Activated CD4-positive, alpha-beta memory T cell treated with anti-CD3 and anti-CD28 coated beads for 36 hours (primary cell): Measurements from ENCODE around the gene ARMH4. TPM values are rescaled to one million over a fixed set of nuclear protein-coding genes. Genes with fewer than 3 reads are reported as not detected.

Source experiments
- CTCF ChIA-PET: fragments of 350-600 bp; sonication (Branson Sonifier 250); formaldehyde crosslinking; loops from one replicate; lab custom pipeline; 2021; ENCODE audit warnings: antibody characterized with exemption, inconsistent platforms; lab: Charles Lee
- POLR2A ChIA-PET: fragments of 350-600 bp; sonication (Branson Sonifier 250); formaldehyde crosslinking; loops from one replicate; lab custom pipeline; 2021; ENCODE audit warnings: antibody characterized with exemption; lab: Charles Lee
- DNase-seq: peaks from one replicate; pipeline ENCODE4 v3.0.0-alpha.2; 2020
- H3K27ac Mint-ChIP-seq: one replicate; pipeline ENCODE4 v1.8.0; 2021; ENCODE audit warnings: mixed read lengths
- H3K27me3 Mint-ChIP-seq: one replicate; pipeline ENCODE4 v1.8.0; 2021; ENCODE audit warnings: mixed read lengths
- H3K36me3 Mint-ChIP-seq: one replicate; pipeline ENCODE4 v1.8.0; 2021; ENCODE audit warnings: mixed read lengths
- H3K4me1 Mint-ChIP-seq: one replicate; pipeline ENCODE4 v1.8.0; 2021; ENCODE audit warnings: low read depth, mixed read lengths
- H3K4me3 Mint-ChIP-seq: one replicate; pipeline ENCODE4 v1.8.0; 2021; ENCODE audit warnings: mild to moderate bottlenecking, mixed read lengths
- H3K9me3 Mint-ChIP-seq: one replicate; pipeline ENCODE4 v1.8.0; 2021; ENCODE audit warnings: mixed read lengths
- intact Hi-C: fragments of 100-400 bp; cut with micrococcal nuclease; formaldehyde crosslinking; loops from one replicate; pipeline ENCODE4 v1.15.1; 2023
- total RNA-seq, 2 experiments: library from RNA; stranded (reverse); gene quantifications; one replicate each; pipeline ENCODE4 v1.2.3, GENCODE V29; 2021

Gene ARMH4
- total RNA-seq, 2 experiments from 2014 or later: 0.29 TPM; not detected in 1

DNA sequence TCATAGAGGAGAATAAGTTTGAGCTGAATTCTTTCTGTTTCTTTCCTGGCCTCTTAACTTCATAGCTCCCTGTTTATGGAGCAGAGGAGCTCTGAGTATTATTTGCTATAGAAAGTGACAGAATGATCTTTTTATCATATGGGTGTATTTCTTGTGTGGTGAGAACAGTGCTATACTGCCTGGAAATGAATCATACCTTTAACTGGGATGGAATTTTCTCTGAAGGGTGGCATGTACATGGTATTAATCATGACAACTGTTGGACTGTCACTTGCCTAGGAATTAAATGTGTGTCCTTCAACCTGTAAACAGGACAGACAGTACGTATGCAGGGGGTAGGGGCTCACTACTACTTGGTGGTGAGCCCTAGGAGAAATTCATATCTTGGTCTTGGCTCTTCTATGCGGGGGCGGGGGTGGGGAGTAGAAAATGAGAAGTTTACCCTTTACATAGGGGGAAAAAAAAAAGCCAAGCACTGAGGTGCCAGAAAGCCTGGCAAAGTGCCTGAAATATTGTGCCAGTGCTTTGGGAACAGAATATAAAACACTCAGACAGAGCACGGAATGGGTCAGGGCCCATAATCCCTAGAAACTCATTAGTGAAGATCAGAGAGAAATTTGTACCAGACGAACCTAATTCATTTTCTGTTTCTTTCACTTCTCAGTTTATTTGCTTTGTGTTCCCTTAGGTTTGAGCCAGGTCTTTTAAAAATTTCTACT is 33.8 kb downstream of the ARMH4 start:
- ChIA-PET CTCF (no interaction called here), POLR2A (no interaction called here)
- H3K4me1 Mint-ChIP-seq: no peaks in the 10 kb centered on the region
- peaks cover 1% of the 10 kb centered on the region for H3K9me3 Mint-ChIP-seq
- H3K4me3 Mint-ChIP-seq: no peak overlapping the region
- no peak for DNase-seq
- no peaks in the 10 kb centered on the region for H3K36me3 Mint-ChIP-seq
- intact Hi-C loops: no loop called here
- no peak overlapping the region for H3K27ac Mint-ChIP-seq
- peaks cover 8% of the 10 kb centered on the region for H3K27me3 Mint-ChIP-seq

DNA sequence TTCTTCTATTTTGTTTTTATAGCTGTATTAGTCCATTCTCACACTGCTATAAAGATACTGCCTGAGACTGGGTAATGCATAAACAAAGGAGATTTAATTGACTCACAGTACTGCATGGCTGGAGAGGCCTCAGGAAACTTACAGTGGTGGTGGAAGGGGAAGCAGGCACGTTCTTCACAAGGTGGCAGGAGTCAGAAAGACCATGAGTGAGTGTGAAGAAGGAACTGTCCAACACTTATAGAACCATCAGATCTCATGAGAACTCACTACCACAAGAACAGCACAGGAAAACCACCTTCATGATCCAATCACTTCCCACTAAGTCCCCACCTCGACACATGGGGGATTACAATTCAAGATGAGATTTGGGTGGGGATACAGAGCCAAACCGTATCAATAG is 42.3 kb downstream of the ARMH4 start:
- no peaks in the 10 kb centered on the region for H3K36me3 Mint-ChIP-seq

DNA sequence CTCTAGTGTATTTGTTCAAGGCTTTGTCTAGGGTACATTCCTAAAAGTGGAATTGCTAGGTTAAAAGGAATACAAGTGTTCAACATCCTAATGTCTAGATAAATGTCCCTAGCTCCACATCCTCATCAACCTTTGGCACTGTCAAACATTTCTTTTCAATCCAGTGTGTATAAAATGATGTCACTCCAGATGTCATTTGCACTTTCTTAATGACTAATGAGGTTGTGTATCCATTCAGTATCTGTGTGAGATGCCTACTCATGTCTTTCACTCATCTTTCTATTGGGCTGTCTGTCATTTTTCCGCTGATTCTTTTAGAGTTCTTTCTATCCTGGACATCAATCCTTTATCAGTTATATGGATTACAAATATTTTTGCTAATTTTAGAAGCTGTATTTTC is 43.3 kb downstream of the ARMH4 start:
- H3K27ac Mint-ChIP-seq: no peak overlapping the region
- CTCF ChIA-PET: interaction anchor here (0.6 to 5.0 kb wide), 7 partner anchors 21 to 288 kb away, joined by 3 to 51 read pairs (median 5); partner anchors contain the start of genes ARMH4 and TOMM20L
- H3K9me3 Mint-ChIP-seq: no peaks in the 10 kb centered on the region
- H3K36me3 Mint-ChIP-seq: no peaks in the 10 kb centered on the region
- DNase-seq: no peak
- H3K4me1 Mint-ChIP-seq: peaks cover 6% of the 10 kb centered on the region
- intact Hi-C loops: loop anchor here (1.0 to 5.0 kb wide), 7 partner anchors 44 to 322 kb away; partner anchors contain the start of genes ARMH4, PSMA3 and TOMM20L
- no peak overlapping the region for H3K4me3 Mint-ChIP-seq
- POLR2A ChIA-PET: no interaction called here
- peaks cover 9% of the 10 kb centered on the region for H3K27me3 Mint-ChIP-seq

More for the DNA sequence above, 42.3 kb downstream of the ARMH4 start:
- Mint-ChIP-seq H3K27ac (no peak overlapping the region), H3K27me3 (peaks cover 9% of the 10 kb centered on the region), H3K4me3 (no peak overlapping the region), H3K4me1 (peaks cover 6% of the 10 kb centered on the region), H3K9me3 (no peaks in the 10 kb centered on the region)
- POLR2A ChIA-PET: no interaction called here
- no peak for DNase-seq
- intact Hi-C loops: loop anchor here (2.0 to 5.0 kb wide), 3 partner anchors 43 to 253 kb away; partner anchors contain the start of genes ARMH4 and PSMA3
- CTCF ChIA-PET: interaction anchor here (1.1 to 5.0 kb wide), 3 partner anchors 20 to 57 kb away, joined by 4 to 51 read pairs (median 5); no protein-coding TSS in a partner anchor

DNA sequence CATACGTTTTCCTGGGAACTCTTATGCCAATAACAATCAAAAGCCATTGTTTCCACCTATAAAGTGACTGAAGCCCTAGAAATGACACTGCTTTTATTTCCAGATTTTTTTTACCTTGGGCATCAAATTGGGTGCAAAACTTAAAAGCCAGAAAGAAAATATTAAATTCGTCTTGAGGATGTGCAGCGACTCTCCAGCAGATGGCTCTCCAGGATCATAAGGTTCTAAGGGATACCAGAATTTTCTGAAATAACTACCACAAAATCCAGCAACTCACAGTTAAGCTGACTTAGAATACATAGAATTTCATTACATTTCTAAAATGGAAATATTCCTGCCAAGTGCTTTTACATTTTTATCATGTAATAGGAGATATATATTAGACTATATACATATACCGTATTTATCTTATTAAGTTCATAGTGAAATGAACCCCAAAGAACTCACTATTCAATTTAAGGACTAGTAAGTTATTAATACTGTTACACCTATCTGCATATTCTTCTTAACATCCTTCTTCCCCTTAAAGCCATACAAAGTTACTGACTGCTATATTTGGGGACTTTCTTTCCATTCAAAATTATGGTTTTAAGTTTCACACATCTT is 44.0 kb downstream of the ARMH4 start:
- no peak overlapping the region for H3K4me3 Mint-ChIP-seq
- H3K4me1 Mint-ChIP-seq: peaks cover 6% of the 10 kb centered on the region
- H3K9me3 Mint-ChIP-seq: no peaks in the 10 kb centered on the region
- CTCF ChIA-PET: interaction anchor here (0.6 to 5.0 kb wide), 5 partner anchors 44 to 288 kb away, joined by 3 to 51 read pairs (median 5); partner anchors contain the start of genes ARID4A, ARMH4 and TOMM20L
- no peaks in the 10 kb centered on the region for H3K36me3 Mint-ChIP-seq
- POLR2A ChIA-PET: no interaction called here
- intact Hi-C loops: loop anchor here (1.0 to 5.0 kb wide), 7 partner anchors 44 to 322 kb away; partner anchors contain the start of genes ARMH4, PSMA3 and TOMM20L
- H3K27me3 Mint-ChIP-seq: peaks cover 9% of the 10 kb centered on the region
- no peak overlapping the region for H3K27ac Mint-ChIP-seq
- peak; percentile 49 for DNase-seq

DNA sequence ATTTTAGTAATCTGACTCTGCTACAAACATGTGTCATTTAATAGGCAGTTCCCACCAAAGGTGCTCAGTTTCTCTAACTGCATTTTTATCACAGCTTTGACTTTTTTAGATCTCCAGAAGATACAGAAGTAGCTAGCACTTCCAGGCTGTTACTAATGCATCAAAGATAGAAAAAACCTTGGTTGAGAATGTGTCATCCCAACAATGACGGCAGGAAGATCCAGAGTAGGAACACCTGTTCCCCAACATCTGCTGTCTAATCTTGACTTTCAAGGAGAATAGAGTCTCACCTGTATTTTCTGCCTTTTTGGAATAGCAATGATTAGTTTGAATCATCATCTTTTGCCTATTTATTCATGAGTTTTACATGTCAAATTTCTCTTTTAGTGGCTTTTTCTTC is 45.0 kb downstream of the ARMH4 start:
- Mint-ChIP-seq H3K9me3 (no peaks in the 10 kb centered on the region), H3K27me3 (peaks cover 9% of the 10 kb centered on the region), H3K27ac (no peak overlapping the region), H3K36me3 (no peaks in the 10 kb centered on the region), H3K4me3 (no peak overlapping the region), H3K4me1 (peaks cover 6% of the 10 kb centered on the region)
- POLR2A ChIA-PET: no interaction called here
- intact Hi-C loops: loop anchor here (5.0 kb wide), 1 partner anchor 45 kb away; the partner anchor contains the start of gene ARMH4
- CTCF ChIA-PET: interaction anchor here (0.5 to 5.0 kb wide), 7 partner anchors 60 to 307 kb away, joined by 3 to 51 read pairs (median 3); partner anchors contain the start of gene TOMM20L
- DNase-seq: no peak

DNA sequence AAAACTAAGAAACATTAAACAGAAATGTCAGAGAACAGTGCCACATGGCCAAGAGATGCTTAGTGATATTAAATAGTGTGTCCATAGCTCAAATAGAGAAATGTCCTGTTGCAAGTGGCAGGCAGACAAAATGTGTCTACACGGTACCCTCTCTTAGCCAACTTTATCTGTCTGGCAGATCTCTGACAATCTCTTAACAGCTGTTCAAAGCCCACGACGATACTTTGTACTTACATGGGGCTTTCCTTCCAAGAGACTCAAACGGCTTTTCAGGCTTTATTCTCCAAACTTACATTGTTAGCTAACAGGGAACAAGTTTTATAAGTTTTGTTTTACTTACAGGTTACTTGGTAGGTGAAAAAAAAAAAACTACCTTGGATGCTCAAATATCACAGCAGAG is 45.6 kb downstream of the ARMH4 start:
- Mint-ChIP-seq H3K27me3 (peaks cover 9% of the 10 kb centered on the region), H3K4me1 (peaks cover 6% of the 10 kb centered on the region), H3K4me3 (no peak overlapping the region), H3K9me3 (no peaks in the 10 kb centered on the region), H3K27ac (no peak overlapping the region), H3K36me3 (no peaks in the 10 kb centered on the region)
- no peak for DNase-seq
- POLR2A ChIA-PET: no interaction called here
- intact Hi-C loops: loop anchor here (5.0 kb wide), 1 partner anchor 46 kb away; the partner anchor contains the start of gene ARMH4
- CTCF ChIA-PET: interaction anchor here (0.5 to 5.0 kb wide), 6 partner anchors 60 to 308 kb away, joined by 3 to 51 read pairs (median 3); partner anchors contain the start of gene TOMM20L

DNA sequence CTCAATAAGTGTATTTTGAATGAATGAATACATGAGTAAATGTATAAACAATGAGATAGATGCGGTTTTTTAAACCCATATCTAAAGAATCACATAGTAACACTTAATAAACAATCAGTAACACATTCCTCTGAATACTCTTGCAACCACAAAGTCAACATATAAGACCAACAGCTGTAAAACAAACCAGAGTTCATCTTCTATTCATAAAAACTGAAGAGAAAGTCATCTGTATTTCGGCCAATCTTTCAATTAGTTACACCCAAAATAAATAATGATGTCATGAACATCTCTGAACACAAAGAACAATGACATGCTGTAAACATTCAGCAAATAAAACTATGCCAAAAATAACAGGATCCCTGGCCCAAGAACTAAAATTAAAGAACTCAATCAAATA is 47.2 kb downstream of the ARMH4 start:
- Mint-ChIP-seq H3K27me3 (peaks cover 9% of the 10 kb centered on the region), H3K9me3 (no peaks in the 10 kb centered on the region), H3K4me1 (peaks cover 6% of the 10 kb centered on the region), H3K4me3 (no peak overlapping the region), H3K27ac (no peak overlapping the region), H3K36me3 (no peaks in the 10 kb centered on the region)
- ChIA-PET POLR2A (no interaction called here), CTCF (no interaction called here)
- no peak for DNase-seq
- intact Hi-C loops: loop anchor here (5.0 kb wide), 1 partner anchor 47 kb away; the partner anchor contains the start of gene ARMH4

DNA sequence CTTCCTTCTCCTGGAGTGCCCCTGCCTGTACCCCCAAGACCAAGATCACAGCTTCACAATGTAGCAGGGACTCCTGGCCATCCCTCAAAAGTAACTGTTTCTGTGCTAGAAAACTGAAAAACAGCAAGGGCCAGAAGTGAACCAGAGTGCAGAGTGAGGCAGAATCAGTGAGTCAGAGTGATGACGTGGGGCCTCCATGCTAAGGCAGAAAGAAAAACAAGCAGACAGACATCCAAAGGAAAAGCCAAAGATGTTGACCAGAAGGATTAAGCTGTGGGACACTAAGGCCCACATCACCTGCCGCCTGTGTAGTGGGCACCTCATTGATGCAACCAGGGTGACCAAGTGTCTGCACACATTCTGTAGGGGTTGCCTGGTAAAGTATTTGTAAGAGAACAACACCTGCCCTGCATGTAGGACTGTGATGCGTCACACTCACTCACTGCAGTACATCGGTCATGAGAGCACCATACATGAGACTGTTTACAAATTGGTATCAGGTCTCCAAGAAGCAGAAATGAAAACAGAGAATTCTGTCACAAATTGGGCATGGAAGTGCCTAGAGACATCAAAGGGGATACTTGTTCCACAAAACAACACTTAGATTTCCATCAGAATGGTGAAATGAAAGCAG is 51.2 kb downstream of the ARMH4 start:
- Mint-ChIP-seq H3K9me3 (no peaks in the 10 kb centered on the region), H3K27me3 (peaks cover 6% of the 10 kb centered on the region), H3K36me3 (no peaks in the 10 kb centered on the region), H3K4me3 (no peak overlapping the region), H3K27ac (no peak overlapping the region), H3K4me1 (no peaks in the 10 kb centered on the region)
- DNase-seq: no peak
- intact Hi-C loops: no loop called here
- ChIA-PET POLR2A (no interaction called here), CTCF (no interaction called here)

DNA sequence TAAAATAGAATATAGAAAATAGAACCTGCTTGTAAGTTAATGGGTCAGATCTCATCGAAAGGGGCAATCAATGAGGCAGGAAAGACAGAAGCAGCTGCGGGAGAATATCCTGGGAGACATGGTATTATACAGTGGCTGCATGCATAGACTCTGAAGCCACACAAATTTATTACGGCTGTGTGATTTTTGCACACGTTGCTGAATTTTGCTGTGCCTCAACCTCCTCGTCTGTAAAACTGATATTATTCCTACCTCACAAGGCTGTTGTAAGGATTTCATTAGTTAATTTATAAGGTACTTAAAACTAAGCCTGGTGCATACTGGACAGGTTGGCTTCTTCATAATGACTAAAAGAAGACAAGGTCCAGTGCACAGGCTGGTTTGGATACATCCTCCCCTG is 52.3 kb downstream of the ARMH4 start:
- Mint-ChIP-seq H3K4me1 (no peaks in the 10 kb centered on the region), H3K36me3 (no peaks in the 10 kb centered on the region), H3K4me3 (no peak overlapping the region), H3K27ac (no peak overlapping the region), H3K9me3 (no peaks in the 10 kb centered on the region), H3K27me3 (peaks cover under 1% of the 10 kb centered on the region)
- intact Hi-C loops: no loop called here
- CTCF ChIA-PET: no interaction called here
- POLR2A ChIA-PET: no interaction called here
- no peak for DNase-seq

DNA sequence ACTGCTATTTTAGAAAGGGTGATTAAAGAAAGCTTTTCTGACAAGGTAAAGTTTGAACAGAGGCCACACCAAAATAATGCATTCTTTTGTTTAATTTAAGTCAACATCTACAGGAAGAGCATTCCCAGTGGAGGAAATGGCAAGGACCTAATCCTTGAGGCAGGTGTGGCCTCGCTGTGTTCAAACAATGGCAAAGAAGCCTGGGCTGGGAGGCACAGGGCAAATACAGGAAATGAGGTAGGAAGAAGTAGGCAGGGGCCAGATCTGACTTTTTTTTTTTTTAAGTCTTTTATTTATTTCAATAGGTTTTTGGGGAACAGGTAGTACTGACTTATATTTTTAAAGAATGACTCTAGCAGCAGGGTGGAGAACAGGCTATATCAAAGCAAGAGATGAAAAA is 53.5 kb downstream of the ARMH4 start:
- ChIA-PET POLR2A (no interaction called here), CTCF (no interaction called here)
- intact Hi-C loops: no loop called here
- Mint-ChIP-seq H3K27me3 (peaks cover 2% of the 10 kb centered on the region), H3K4me1 (no peaks in the 10 kb centered on the region), H3K4me3 (no peak overlapping the region), H3K27ac (no peak overlapping the region), H3K9me3 (no peaks in the 10 kb centered on the region), H3K36me3 (no peaks in the 10 kb centered on the region)
- DNase-seq: no peak

DNA sequence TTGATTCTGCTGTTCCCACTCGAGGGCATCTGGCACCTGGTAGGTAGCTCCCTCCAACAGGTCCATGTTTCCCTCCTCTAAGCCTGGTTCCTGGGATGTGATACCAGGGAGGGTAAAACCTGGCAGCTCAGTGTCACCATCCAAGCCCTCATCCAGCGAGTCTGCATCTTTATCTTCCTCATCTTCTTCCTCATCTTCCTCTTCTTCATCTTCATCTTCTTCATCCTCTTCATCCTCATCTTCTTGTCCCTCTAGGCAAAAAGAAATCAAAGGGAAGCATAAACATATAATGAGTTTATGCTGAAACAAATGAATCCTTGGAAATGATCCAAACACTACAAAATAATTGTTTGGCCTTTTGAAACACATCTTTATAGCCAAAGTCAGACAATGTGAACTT is 55.3 kb downstream of the ARMH4 start:
- DNase-seq: no peak
- intact Hi-C loops: no loop called here
- no peak overlapping the region for H3K27ac Mint-ChIP-seq
- H3K4me3 Mint-ChIP-seq: no peak overlapping the region
- ChIA-PET CTCF (no interaction called here), POLR2A (no interaction called here)
- peaks cover 4% of the 10 kb centered on the region for H3K27me3 Mint-ChIP-seq
- H3K4me1 Mint-ChIP-seq: no peaks in the 10 kb centered on the region
- no peaks in the 10 kb centered on the region for H3K9me3 Mint-ChIP-seq
- H3K36me3 Mint-ChIP-seq: no peaks in the 10 kb centered on the region
